ENCODE measurements around the gene TRIM63. TPM values are rescaled to one million over a fixed set of nuclear protein-coding genes. Genes with fewer than 3 reads are reported as not detected.

Gene TRIM63
- total and polyA plus RNA-seq, 9 of the 15 experiments (the other 6 are each of a cell fraction or from before 2014, with no cell fraction given) = 0.08 to 0.57 (median 0.36) TPM

DNA sequence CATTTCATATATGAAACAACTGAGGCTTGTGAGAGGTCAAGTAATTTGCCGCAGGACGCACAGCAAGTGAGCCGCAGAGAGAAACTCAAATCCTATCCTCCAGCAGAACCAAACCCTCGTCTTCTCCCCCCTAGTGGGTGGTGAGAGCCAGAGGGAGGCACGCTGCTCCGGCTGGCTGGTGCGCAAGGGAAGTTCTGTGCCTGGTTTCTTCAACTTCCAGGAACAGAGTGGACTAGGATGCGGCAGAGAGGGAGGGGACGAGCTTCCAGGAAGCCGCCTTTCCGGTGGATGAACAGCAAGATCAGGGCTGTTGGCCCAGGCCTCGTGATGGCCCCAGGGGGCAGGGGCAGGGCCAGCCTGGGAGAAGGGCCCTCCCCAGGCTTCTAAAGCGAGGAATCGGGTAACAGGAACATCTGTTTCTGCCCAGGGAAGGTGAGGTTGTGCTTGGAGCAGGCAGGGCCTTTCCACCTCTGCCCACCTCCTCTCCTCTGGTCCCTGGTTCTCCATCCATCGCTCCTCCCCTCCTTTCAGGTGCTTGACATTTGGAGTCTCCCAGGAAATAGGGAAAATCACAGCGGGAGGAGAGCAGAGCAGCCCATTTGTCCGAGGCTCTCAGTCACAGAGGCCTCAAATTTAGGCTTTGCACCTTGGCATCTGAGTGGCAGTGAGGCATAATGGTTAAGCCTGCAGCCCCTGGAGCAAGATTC, 27.4 kb upstream of the TRIM63 start (continued):
- 0 out of 2 replicates have a peak, but pooled peaks have one; percentile 48 for TF ChIP-seq ZBTB2 (IDR thresholded peaks at IDR 0.05)
- TF ChIP-seq, protein P1, sequence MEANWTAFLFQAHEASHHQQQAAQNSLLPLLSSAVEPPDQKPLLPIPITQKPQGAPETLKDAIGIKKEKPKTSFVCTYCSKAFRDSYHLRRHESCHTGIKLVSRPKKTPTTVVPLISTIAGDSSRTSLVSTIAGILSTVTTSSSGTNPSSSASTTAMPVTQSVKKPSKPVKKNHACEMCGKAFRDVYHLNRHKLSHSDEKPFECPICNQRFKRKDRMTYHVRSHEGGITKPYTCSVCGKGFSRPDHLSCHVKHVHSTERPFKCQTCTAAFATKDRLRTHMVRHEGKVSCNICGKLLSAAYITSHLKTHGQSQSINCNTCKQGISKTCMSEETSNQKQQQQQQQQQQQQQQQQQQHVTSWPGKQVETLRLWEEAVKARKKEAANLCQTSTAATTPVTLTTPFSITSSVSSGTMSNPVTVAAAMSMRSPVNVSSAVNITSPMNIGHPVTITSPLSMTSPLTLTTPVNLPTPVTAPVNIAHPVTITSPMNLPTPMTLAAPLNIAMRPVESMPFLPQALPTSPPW (CRISPR knock-in tag; IDR thresholded peaks at IDR 0.05) = peak; percentile 63
- TF ChIP-seq CSDE1 (IDR thresholded peaks at IDR 0.05) = no peak
- TF ChIP-seq SIN3B (IDR thresholded peaks at IDR 0.05; ENCODE audit: low read depth) = 0 out of 2 replicates have a peak, but pooled peaks have one; percentile 25
- peak; percentile 50 for TF ChIP-seq MYC (IDR thresholded peaks at IDR 0.05; ENCODE audit: low read depth, low read length)
- no peak for TF ChIP-seq MYC (CRISPR knock-in tag; IDR thresholded peaks at IDR 0.05; ENCODE audit: borderline replicate concordance, low read depth)
- peak in 1 of 2 experiments; percentile 55; a peak in 2 of 4 replicates for TF ChIP-seq RCOR1 (IDR thresholded peaks at IDR 0.05; ENCODE audit: borderline replicate concordance in 1 of 2, low read depth in 2 of 2, low read length in 2 of 2)
- TF ChIP-seq, protein P2, sequence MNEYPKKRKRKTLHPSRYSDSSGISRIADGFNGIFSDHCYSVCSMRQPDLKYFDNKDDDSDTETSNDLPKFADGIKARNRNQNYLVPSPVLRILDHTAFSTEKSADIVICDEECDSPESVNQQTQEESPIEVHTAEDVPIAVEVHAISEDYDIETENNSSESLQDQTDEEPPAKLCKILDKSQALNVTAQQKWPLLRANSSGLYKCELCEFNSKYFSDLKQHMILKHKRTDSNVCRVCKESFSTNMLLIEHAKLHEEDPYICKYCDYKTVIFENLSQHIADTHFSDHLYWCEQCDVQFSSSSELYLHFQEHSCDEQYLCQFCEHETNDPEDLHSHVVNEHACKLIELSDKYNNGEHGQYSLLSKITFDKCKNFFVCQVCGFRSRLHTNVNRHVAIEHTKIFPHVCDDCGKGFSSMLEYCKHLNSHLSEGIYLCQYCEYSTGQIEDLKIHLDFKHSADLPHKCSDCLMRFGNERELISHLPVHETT (CRISPR knock-in tag; conservative IDR thresholded peaks at IDR 0.05 in 1 of 2, IDR thresholded peaks at IDR 0.05 in 1 of 2) = 0 out of 4 replicates have a peak, but pooled peaks of 1 of the 2 experiments have one; percentile 26
- peak; percentile 89 for TF ChIP-seq CTBP1 (IDR thresholded peaks at IDR 0.05; ENCODE audit: borderline replicate concordance)
- TF ChIP-seq EP300 (IDR thresholded peaks at IDR 0.05; ENCODE audit: low read length) = 0 out of 2 replicates have a peak, but pooled peaks have one; percentile 18
- peak; percentile 56 for TF ChIP-seq ZBTB40 (IDR thresholded peaks at IDR 0.05)
- TF ChIP-seq ZBTB40 (CRISPR knock-in tag; IDR thresholded peaks at IDR 0.05) = no peak
- TF ChIP-seq HMGN3 (IDR thresholded peaks at IDR 0.05; ENCODE audit: borderline replicate concordance, extremely low read depth, insufficient read length, low read depth, low read length) = peak; percentile 31
